A673 (cell line): ENCODE results near the gene C6. TPM values are rescaled to one million over a fixed set of nuclear protein-coding genes. Genes with fewer than 3 reads are reported as not detected.
"Not testable (repeated sequence)": the region's sequence is repeated elsewhere in the genome, so short reads cannot be mapped to it uniquely, and the experiment has no call there.

Experiments used
- BruUV-seq: library from RNA; stranded (reverse); fragments of 400-500 nt; replicated peaks from 2 replicates; lab custom pipeline; 2021; lab: Mats Ljungman, UMichigan
- CTCF ChIA-PET: fragments of 300-600 bp; sonication (Branson Sonifier 250); formaldehyde crosslinking; loops from one replicate; lab custom pipeline; 2022; ENCODE audit warnings: antibody characterized with exemption; lab: Charles Lee
- POLR2A ChIA-PET: fragments of 300-600 bp; sonication (Branson Sonifier 250); formaldehyde crosslinking; loops from one replicate; lab custom pipeline; 2022; ENCODE audit warnings: antibody characterized with exemption; ENCODE audit not compliant: low non-redundant PET; lab: Charles Lee
- DNase-seq: peaks from one replicate; pipeline ENCODE4 v3.0.0-alpha.2; 2015; ENCODE audit warnings: low spot score
- H3K27ac ChIP-seq: fragments of 200-600 bp; sonication (generic); 2 replicates; pipeline ENCODE4 v1.5.1; 2016; ENCODE audit warnings: mixed run types, low read depth, mild to moderate bottlenecking, mixed read lengths, antibody characterized with exemption, low read length; ENCODE audit not compliant: poor library complexity, severe bottlenecking
- H3K27me3 ChIP-seq: fragments of 200-600 bp; sonication (generic); replicated peaks from 2 replicates; pipeline ENCODE4 v1.6.1; 2017; ENCODE audit warnings: mixed run types, low read depth, mild to moderate bottlenecking, mixed read lengths, antibody characterized with exemption, low read length; ENCODE audit not compliant: insufficient read depth, poor library complexity
- H3K36me3 ChIP-seq: fragments of 200-600 bp; sonication (generic); 2 replicates; pipeline ENCODE4 v1.6.1; 2016; ENCODE audit warnings: mixed run types, mild to moderate bottlenecking, mixed read lengths, antibody characterized with exemption, low read length; ENCODE audit not compliant: insufficient read depth, poor library complexity, severe bottlenecking
- H3K4me1 ChIP-seq: fragments of 200-600 bp; sonication (generic); 2 replicates; pipeline ENCODE4 v1.6.1; 2017; ENCODE audit warnings: mixed run types, mild to moderate bottlenecking, mixed read lengths, antibody characterized with exemption, low read length; ENCODE audit not compliant: insufficient read depth, poor library complexity, severe bottlenecking
- H3K4me3 ChIP-seq: fragments of 200-600 bp; sonication (generic); 2 replicates; pipeline ENCODE4 v1.5.1; 2016; ENCODE audit warnings: low read depth, mixed run types, mild to moderate bottlenecking, mixed read lengths, low read length; ENCODE audit not compliant: poor library complexity, severe bottlenecking
- H3K9me3 ChIP-seq: fragments of 200-600 bp; sonication (generic); 2 replicates; pipeline ENCODE4 v1.6.1; 2016; ENCODE audit warnings: mixed run types, low read depth, mild to moderate bottlenecking, mixed read lengths, antibody characterized with exemption, low read length; ENCODE audit not compliant: poor library complexity, severe bottlenecking
- CTCF ChIP-seq: fragments of 300-800, 200-600 bp; sonication (generic); conservative IDR thresholded peaks from 2 replicates; pipeline ENCODE4 v1.5.1; 2017; ENCODE audit warnings: low read depth, mild to moderate bottlenecking, antibody characterized with exemption, low read length, moderate library complexity, mixed read lengths
- EZH2 ChIP-seq: fragments of 200-600 bp; sonication (generic); IDR thresholded peaks from 2 replicates; pipeline ENCODE4 v1.6.1; 2017; ENCODE audit warnings: borderline replicate concordance, low read depth, mild to moderate bottlenecking, mixed read lengths, antibody characterized with exemption, low read length; ENCODE audit not compliant: poor library complexity, severe bottlenecking
- intact Hi-C: fragments of 100-400 bp; cut with micrococcal nuclease; formaldehyde crosslinking; loops from one replicate; pipeline ENCODE4 v1.10.0; 2022; ENCODE audit not compliant: unreplicated experiment
- total RNA-seq: library from RNA; stranded (reverse); gene quantifications from 2 replicates; pipeline ENCODE4 v1.2.3, GENCODE V29; 2021

The C6 gene
- total RNA-seq, 1 experiment from 2014 or later = 6.1 TPM

GRCh38 chr5:41214182-41214581 is 850 bp upstream of the C6 start:
- Histone ChIP-seq H3K27ac (no peak overlapping the region), H3K36me3 (no peaks in the 10 kb centered on the region), H3K9me3 (no peaks in the 10 kb centered on the region), H3K4me1 (no peaks in the 10 kb centered on the region), H3K4me3 (no peak overlapping the region), H3K27me3 (no peaks in the 10 kb centered on the region)
- intact Hi-C loops = no loop called here
- DNase-seq = no peak
- no peak for TF ChIP-seq CTCF
- no peak for TF ChIP-seq EZH2
- ChIA-PET CTCF (no interaction called here), POLR2A (no interaction called here)
- no TSS peak for BruUV-seq

- no peak overlapping the region for H3K4me3 ChIP-seq
- POLR2A ChIA-PET = no interaction called here
- no peak for DNase-seq
- no peaks in the 10 kb centered on the region for H3K9me3 ChIP-seq
- TF ChIP-seq EZH2 (no peak), CTCF (no peak)
- intact Hi-C loops = no loop called here
- no peaks in the 10 kb centered on the region for H3K4me1 ChIP-seq
- no peak overlapping the region for H3K27ac ChIP-seq
- H3K27me3 ChIP-seq = no peaks in the 10 kb centered on the region
- CTCF ChIA-PET = no interaction called here
- no peaks in the 10 kb centered on the region for H3K36me3 ChIP-seq
- BruUV-seq = no TSS peak
Observed at GRCh38 chr5:41212935-41213334, 397 bp downstream of the C6 start.

- H3K36me3 ChIP-seq = no peaks in the 10 kb centered on the region
- no peak for TF ChIP-seq EZH2
- no peak for TF ChIP-seq CTCF
- no peak overlapping the region for H3K4me3 ChIP-seq
- no peaks in the 10 kb centered on the region for H3K4me1 ChIP-seq
- intact Hi-C loops = no loop called here
- no peak overlapping the region for H3K27ac ChIP-seq
- H3K27me3 ChIP-seq = no peaks in the 10 kb centered on the region
- no TSS peak for BruUV-seq
- H3K9me3 ChIP-seq = no peaks in the 10 kb centered on the region
- DNase-seq = no peak
- ChIA-PET POLR2A (no interaction called here), CTCF (interaction anchor here (0.5 kb wide), 1 partner anchor 124 kb away, joined by 3 read pairs; no protein-coding TSS in a partner anchor)
Observed at GRCh38 chr5:41211417-41211816, 1.9 kb downstream of the C6 start.

- H3K27me3 ChIP-seq, POLR2A ChIA-PET, H3K9me3 ChIP-seq, CTCF ChIA-PET, H3K36me3 ChIP-seq, H3K4me1 ChIP-seq, H3K27ac ChIP-seq, DNase-seq, intact Hi-C loops, BruUV-seq, H3K4me3 ChIP-seq: not testable (repeated sequence)
Observed at GRCh38 chr5:41205475-41205874, 7.9 kb downstream of the C6 start.
